Loucy (cell line): Measurements from ENCODE around the gene PAX2.

Experiments
- EZH2phosphoT487 ChIP-seq: fragments of 200-600 bp; IDR thresholded peaks from 2 replicates; pipeline ENCODE4 v1.6.1; 2018; ENCODE audit warnings: antibody characterized with exemption, mild to moderate bottlenecking, moderate library complexity, borderline replicate concordance
- TF ChIP-seq, protein P1 (sequence below): fragments of 200-600 bp; sonication (generic); conservative IDR thresholded peaks from 2 replicates; pipeline ENCODE4 v1.5.1; 2014; ENCODE audit warnings: mild to moderate bottlenecking, antibody characterized with exemption, low read length

DNA sequence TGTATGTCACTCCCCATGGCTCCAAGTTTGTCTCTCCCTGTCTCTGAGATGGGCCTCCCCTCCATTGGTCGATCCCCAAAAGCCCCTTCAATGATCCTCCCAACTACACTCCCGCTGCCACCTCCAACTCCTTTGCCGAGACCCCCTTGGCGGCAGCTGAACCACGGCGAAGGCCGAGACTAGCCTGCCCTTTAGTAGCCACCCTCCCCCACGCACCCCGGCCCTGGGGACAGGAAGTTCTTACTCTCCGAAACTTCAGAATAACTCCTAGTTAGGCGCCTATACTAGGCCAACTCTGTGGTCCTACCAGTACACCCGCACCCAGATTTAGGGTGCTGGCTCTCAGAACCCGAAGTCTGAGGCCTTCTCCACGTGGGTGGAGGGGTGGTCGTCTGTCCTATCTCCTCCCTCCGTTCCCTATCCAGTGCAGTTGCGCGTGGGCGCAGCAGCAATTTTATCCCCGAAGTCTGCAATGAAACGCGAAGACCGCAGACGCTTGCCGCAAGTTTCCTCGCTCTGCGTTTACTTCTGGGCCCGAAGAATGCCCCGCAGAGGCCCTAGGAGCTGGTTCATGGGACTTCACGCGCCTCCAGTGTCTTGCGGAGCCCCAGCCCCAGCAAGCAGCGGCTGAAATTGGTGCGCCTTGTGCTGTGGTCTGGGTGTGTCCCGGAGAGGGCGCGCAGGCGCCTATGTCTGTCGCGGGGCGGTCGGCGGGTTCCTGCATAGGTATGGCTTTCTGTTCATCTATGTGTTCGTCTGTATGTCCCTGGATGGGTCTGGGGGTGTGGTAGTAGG is 84.7 kb downstream of the PAX2 start:
- TF ChIP-seq, protein P1, sequence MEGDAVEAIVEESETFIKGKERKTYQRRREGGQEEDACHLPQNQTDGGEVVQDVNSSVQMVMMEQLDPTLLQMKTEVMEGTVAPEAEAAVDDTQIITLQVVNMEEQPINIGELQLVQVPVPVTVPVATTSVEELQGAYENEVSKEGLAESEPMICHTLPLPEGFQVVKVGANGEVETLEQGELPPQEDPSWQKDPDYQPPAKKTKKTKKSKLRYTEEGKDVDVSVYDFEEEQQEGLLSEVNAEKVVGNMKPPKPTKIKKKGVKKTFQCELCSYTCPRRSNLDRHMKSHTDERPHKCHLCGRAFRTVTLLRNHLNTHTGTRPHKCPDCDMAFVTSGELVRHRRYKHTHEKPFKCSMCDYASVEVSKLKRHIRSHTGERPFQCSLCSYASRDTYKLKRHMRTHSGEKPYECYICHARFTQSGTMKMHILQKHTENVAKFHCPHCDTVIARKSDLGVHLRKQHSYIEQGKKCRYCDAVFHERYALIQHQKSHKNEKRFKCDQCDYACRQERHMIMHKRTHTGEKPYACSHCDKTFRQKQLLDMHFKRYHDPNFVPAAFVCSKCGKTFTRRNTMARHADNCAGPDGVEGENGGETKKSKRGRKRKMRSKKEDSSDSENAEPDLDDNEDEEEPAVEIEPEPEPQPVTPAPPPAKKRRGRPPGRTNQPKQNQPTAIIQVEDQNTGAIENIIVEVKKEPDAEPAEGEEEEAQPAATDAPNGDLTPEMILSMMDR, result no peak
- no peak for TF ChIP-seq EZH2phosphoT487
